Measurements from ENCODE around the gene SRRM3.

DNA sequence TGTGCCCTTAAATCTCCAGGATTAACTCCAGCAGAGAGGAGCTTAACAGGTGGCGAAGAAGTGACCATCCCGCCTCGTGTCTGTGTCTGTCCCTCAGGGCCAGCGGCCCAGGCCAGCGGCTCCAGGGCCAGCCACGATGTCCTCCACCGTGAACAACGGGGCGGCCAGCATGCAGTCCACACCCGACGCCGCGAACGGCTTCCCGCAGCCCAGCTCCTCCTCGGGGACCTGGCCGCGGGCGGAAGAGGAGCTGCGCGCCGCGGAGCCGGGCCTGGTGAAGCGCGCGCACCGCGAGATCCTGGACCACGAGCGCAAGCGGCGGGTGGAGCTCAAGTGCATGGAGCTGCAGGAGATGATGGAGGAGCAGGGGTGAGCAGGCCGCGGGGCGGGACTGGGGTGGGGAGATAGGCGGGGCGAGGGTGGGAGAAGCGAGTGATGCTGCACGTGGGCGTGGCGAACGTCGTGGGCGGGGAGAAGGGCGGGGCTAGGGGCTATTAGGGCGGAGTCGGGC, 33.3 kb downstream of the SRRM3 start:
- TF ChIP-seq CTCF (conservative IDR thresholded peaks at IDR 0.05 in 1 of 2, IDR thresholded peaks at IDR 0.05 in 1 of 2; ENCODE audit: extremely low read depth in 1 of 2, insufficient read depth in 1 of 2, low read depth in 1 of 2, low read length in 2 of 2), result no peak
- no peak for TF ChIP-seq EZH2 (IDR thresholded peaks at IDR 0.05; ENCODE audit: borderline replicate concordance, low read length)

Data from mammary epithelial cell (primary cell).